A673 (cell line): ENCODE results near the gene HLA-DRA. TPM values are rescaled to one million over a fixed set of nuclear protein-coding genes. Genes with fewer than 3 reads are reported as not detected.

Source experiments
- BruUV-seq: library from RNA; stranded (reverse); fragments of 400-500 nt; replicated peaks from 2 replicates; lab custom pipeline; 2021; lab: Mats Ljungman, UMichigan
- CTCF ChIA-PET: fragments of 300-600 bp; sonication (Branson Sonifier 250); formaldehyde crosslinking; loops from one replicate; lab custom pipeline; 2022; ENCODE audit warnings: antibody characterized with exemption; lab: Charles Lee
- POLR2A ChIA-PET: fragments of 300-600 bp; sonication (Branson Sonifier 250); formaldehyde crosslinking; loops from one replicate; lab custom pipeline; 2022; ENCODE audit warnings: antibody characterized with exemption; ENCODE audit not compliant: low non-redundant PET; lab: Charles Lee
- DNase-seq: peaks from one replicate; pipeline ENCODE4 v3.0.0-alpha.2; 2015; ENCODE audit warnings: low spot score
- H3K27ac ChIP-seq: fragments of 200-600 bp; sonication (generic); 2 replicates; pipeline ENCODE4 v1.5.1; 2016; ENCODE audit warnings: mixed run types, low read depth, mild to moderate bottlenecking, mixed read lengths, antibody characterized with exemption, low read length; ENCODE audit not compliant: poor library complexity, severe bottlenecking
- H3K27me3 ChIP-seq: fragments of 200-600 bp; sonication (generic); replicated peaks from 2 replicates; pipeline ENCODE4 v1.6.1; 2017; ENCODE audit warnings: mixed run types, low read depth, mild to moderate bottlenecking, mixed read lengths, antibody characterized with exemption, low read length; ENCODE audit not compliant: insufficient read depth, poor library complexity
- H3K36me3 ChIP-seq: fragments of 200-600 bp; sonication (generic); 2 replicates; pipeline ENCODE4 v1.6.1; 2016; ENCODE audit warnings: mixed run types, mild to moderate bottlenecking, mixed read lengths, antibody characterized with exemption, low read length; ENCODE audit not compliant: insufficient read depth, poor library complexity, severe bottlenecking
- H3K4me1 ChIP-seq: fragments of 200-600 bp; sonication (generic); 2 replicates; pipeline ENCODE4 v1.6.1; 2017; ENCODE audit warnings: mixed run types, mild to moderate bottlenecking, mixed read lengths, antibody characterized with exemption, low read length; ENCODE audit not compliant: insufficient read depth, poor library complexity, severe bottlenecking
- H3K4me3 ChIP-seq: fragments of 200-600 bp; sonication (generic); 2 replicates; pipeline ENCODE4 v1.5.1; 2016; ENCODE audit warnings: low read depth, mixed run types, mild to moderate bottlenecking, mixed read lengths, low read length; ENCODE audit not compliant: poor library complexity, severe bottlenecking
- H3K9me3 ChIP-seq: fragments of 200-600 bp; sonication (generic); 2 replicates; pipeline ENCODE4 v1.6.1; 2016; ENCODE audit warnings: mixed run types, low read depth, mild to moderate bottlenecking, mixed read lengths, antibody characterized with exemption, low read length; ENCODE audit not compliant: poor library complexity, severe bottlenecking
- CTCF ChIP-seq: fragments of 300-800, 200-600 bp; sonication (generic); conservative IDR thresholded peaks from 2 replicates; pipeline ENCODE4 v1.5.1; 2017; ENCODE audit warnings: low read depth, mild to moderate bottlenecking, antibody characterized with exemption, low read length, moderate library complexity, mixed read lengths
- EZH2 ChIP-seq: fragments of 200-600 bp; sonication (generic); IDR thresholded peaks from 2 replicates; pipeline ENCODE4 v1.6.1; 2017; ENCODE audit warnings: borderline replicate concordance, low read depth, mild to moderate bottlenecking, mixed read lengths, antibody characterized with exemption, low read length; ENCODE audit not compliant: poor library complexity, severe bottlenecking
- intact Hi-C: fragments of 100-400 bp; cut with micrococcal nuclease; formaldehyde crosslinking; loops from one replicate; pipeline ENCODE4 v1.10.0; 2022; ENCODE audit not compliant: unreplicated experiment
- total RNA-seq: library from RNA; stranded (reverse); gene quantifications from 2 replicates; pipeline ENCODE4 v1.2.3, GENCODE V29; 2021

Gene HLA-DRA
- total RNA-seq, 1 experiment from 2014 or later: not detected

DNA sequence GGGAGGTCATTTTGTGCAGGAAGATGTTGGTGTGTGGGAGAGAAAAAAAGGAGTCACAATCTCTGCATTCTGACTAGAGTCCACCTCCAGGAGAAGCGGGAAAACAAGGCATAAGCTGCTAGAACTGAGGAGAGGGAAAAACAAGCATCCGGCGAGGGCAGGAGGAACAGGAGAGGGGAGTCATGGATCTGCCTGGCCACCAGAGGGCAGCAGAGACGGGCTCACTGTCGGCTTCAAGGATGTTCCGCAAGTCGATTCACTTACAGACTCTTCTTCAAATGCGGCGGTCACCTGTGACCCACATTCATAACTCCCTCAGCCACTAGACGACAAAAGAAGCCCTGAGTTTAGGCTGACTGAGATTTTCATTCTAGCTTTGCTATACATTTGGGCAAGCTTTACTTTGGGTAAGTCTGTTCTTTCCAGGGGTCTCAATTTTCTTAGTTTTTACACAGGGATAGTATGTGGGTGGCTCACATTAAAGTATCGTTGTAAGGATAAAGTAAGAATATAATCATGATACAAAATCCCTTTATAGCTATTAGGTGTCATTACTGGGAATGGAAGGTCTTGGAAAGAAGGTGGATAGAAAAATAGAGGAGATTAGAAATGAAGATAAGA is 26.1 kb upstream of the HLA-DRA start:
- no TSS peak for BruUV-seq
- H3K9me3 ChIP-seq: no peaks in the 10 kb centered on the region
- H3K27me3 ChIP-seq: peaks cover 44% of the 10 kb centered on the region
- no peak overlapping the region for H3K27ac ChIP-seq
- peak; percentile 93 for TF ChIP-seq CTCF
- no peak for TF ChIP-seq EZH2
- ChIA-PET POLR2A (no interaction called here), CTCF (interaction anchor here (0.8 to 2.5 kb wide), 2 partner anchors 287 to 372 kb away, joined by 3 to 9 read pairs; no protein-coding TSS in a partner anchor)
- DNase-seq: peak; percentile 79
- intact Hi-C loops: loop anchor here (2.0 to 10.0 kb wide), 4 partner anchors 166 to 451 kb away; no protein-coding TSS in a partner anchor
- H3K4me1 ChIP-seq: no peaks in the 10 kb centered on the region
- no peak overlapping the region for H3K4me3 ChIP-seq
- H3K36me3 ChIP-seq: no peaks in the 10 kb centered on the region

GRCh38 chr6:32415521-32416019 is 24.1 kb upstream of the HLA-DRA start:
- BruUV-seq: no TSS peak
- peaks cover 56% of the 10 kb centered on the region for H3K27me3 ChIP-seq
- CTCF ChIA-PET: interaction anchor here (0.5 to 2.5 kb wide), 3 partner anchors 29 to 452 kb away, joined by 4 to 9 read pairs (median 6); no protein-coding TSS in a partner anchor
- no peak overlapping the region for H3K27ac ChIP-seq
- H3K9me3 ChIP-seq: no peaks in the 10 kb centered on the region
- DNase-seq: peak; percentile 86
- TF ChIP-seq EZH2: no peak
- TF ChIP-seq CTCF: peak; percentile 97
- no peak overlapping the region for H3K4me3 ChIP-seq
- POLR2A ChIA-PET: no interaction called here
- no peaks in the 10 kb centered on the region for H3K4me1 ChIP-seq
- H3K36me3 ChIP-seq: no peaks in the 10 kb centered on the region
- intact Hi-C loops: loop anchor here (2.0 to 10.0 kb wide), 3 partner anchors 372 to 449 kb away; no protein-coding TSS in a partner anchor

DNA sequence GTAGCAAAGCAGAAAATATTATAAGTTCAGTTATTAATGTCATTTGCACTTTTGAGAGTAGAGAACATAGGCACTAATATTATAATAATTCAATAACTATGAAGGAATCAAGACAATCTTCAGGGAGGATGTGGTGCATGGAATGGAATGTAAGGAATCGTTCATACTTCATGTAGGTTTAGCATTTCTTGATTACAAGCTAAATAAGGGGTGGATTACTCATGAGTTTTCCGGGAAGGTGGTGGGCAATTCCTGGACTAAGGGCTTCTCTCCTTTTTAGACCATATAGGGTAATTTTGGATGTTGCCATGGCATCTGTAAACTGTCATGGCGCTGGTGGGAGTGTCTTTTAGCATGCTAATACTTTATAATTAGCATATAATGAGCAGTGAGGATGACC is 23.7 kb upstream of the HLA-DRA start:
- no TSS peak for BruUV-seq
- Histone ChIP-seq H3K36me3 (no peaks in the 10 kb centered on the region), H3K4me3 (no peak overlapping the region), H3K27ac (no peak overlapping the region), H3K4me1 (no peaks in the 10 kb centered on the region), H3K27me3 (peaks cover 61% of the 10 kb centered on the region), H3K9me3 (no peaks in the 10 kb centered on the region)
- DNase-seq: no peak
- ChIA-PET CTCF (no interaction called here), POLR2A (no interaction called here)
- intact Hi-C loops: loop anchor here (5.0 to 10.0 kb wide), 2 partner anchors 371 to 449 kb away; no protein-coding TSS in a partner anchor
- TF ChIP-seq CTCF: no peak
- TF ChIP-seq EZH2: no peak
